ENCODE data around the gene OXER1.

OXER1 gene

GRCh38 chr2:42764096-42764495 lies at the start of gene OXER1:
Gene OXER1 (minus strand): TSS chr2:42764135. CDS start chr2:42764062, 73 bp downstream.
- DNase-seq (ENCODE audit: low read depth) = no peak

GRCh38 chr2:42812899-42813479 lies 49.1 kb upstream of the OXER1 start:
- DNase-seq (ENCODE audit: low read depth) = no peak

GRCh38 chr2:42810971-42811811 lies 47.3 kb upstream of the OXER1 start:
- DNase-seq (ENCODE audit: low read depth) = no peak

GRCh38 chr2:42810121-42810970 lies 46.4 kb upstream of the OXER1 start:
- DNase-seq (ENCODE audit: low read depth) = peak; percentile 77

GRCh38 chr2:42809819-42810120 lies 45.8 kb upstream of the OXER1 start:
- DNase-seq (ENCODE audit: low read depth) = no peak

- DNase-seq (ENCODE audit: low read depth) = no peak
These were observed 45.3 kb upstream of the OXER1 start for GRCh38 chr2:42809131-42809818.

GRCh38 chr2:42808301-42808700 lies 44.4 kb upstream of the OXER1 start:
- no peak for DNase-seq (ENCODE audit: low read depth)

GRCh38 chr2:42806786-42807185 lies 42.9 kb upstream of the OXER1 start:
- no peak for DNase-seq (ENCODE audit: low read depth)

- no peak for DNase-seq (ENCODE audit: low read depth)
These were observed 41.0 kb upstream of the OXER1 start for GRCh38 chr2:42804891-42805290.

GRCh38 chr2:42804338-42804737 lies 40.4 kb upstream of the OXER1 start:
- no peak for DNase-seq (ENCODE audit: low read depth)

- no peak for DNase-seq (ENCODE audit: low read depth)
These were observed 38.2 kb upstream of the OXER1 start for GRCh38 chr2:42802150-42802549.

GRCh38 chr2:42801381-42801780 lies 37.4 kb upstream of the OXER1 start:
- no peak for DNase-seq (ENCODE audit: low read depth)

GRCh38 chr2:42800981-42801380 lies 37.0 kb upstream of the OXER1 start:
- DNase-seq (ENCODE audit: low read depth) = no peak

GRCh38 chr2:42800461-42800962 lies 36.6 kb upstream of the OXER1 start:
- no peak for DNase-seq (ENCODE audit: low read depth)

- DNase-seq (ENCODE audit: low read depth) = no peak
These were observed 35.9 kb upstream of the OXER1 start for GRCh38 chr2:42799881-42800280.

GRCh38 chr2:42797281-42797680 lies 33.3 kb upstream of the OXER1 start:
- DNase-seq (ENCODE audit: low read depth) = no peak

GRCh38 chr2:42796427-42797248 lies 32.7 kb upstream of the OXER1 start:
- DNase-seq (ENCODE audit: low read depth) = no peak

- DNase-seq (ENCODE audit: low read depth) = no peak
These were observed 31.9 kb upstream of the OXER1 start for GRCh38 chr2:42795841-42796301.

- no peak for DNase-seq (ENCODE audit: low read depth)
These were observed 31.3 kb upstream of the OXER1 start for GRCh38 chr2:42795275-42795674.

GRCh38 chr2:42794271-42795046 lies 30.5 kb upstream of the OXER1 start:
- no peak for DNase-seq (ENCODE audit: low read depth)

Measured in GM04503 (cell line).